Aorta (tissue), 5 donors: Measurements from ENCODE around the gene RITA1. TPM values are rescaled to one million over a fixed set of nuclear protein-coding genes. Genes with fewer than 3 reads are reported as not detected.

Experiments
- ATAC-seq: fragments of 200-7000 bp; cut with Tn5 transposase; one replicate; pipeline ENCODE4 v1.9.1; 2022; ENCODE audit warnings: moderate library complexity; ENCODE audit not compliant: low FRiP score
- DNase-seq, 2 donors: peaks; one replicate each; pipeline ENCODE4 v3.0.0-alpha.2; 2020
- H3K27ac ChIP-seq, 2 donors: one replicate each; pipeline ENCODE4 v1.5.1; 2013; ENCODE audit warnings: low read length in 2 of 2, mild to moderate bottlenecking in 2 of 2, moderate library complexity in 2 of 2, control low read depth in 1 of 2, inconsistent platforms in 1 of 2, low read depth in 1 of 2
- H3K27me3 ChIP-seq, 2 donors: one replicate each; pipeline ENCODE4 v1.6.1; 2013; ENCODE audit warnings: control low read depth in 1 of 2, low read length in 1 of 2, mild to moderate bottlenecking in 1 of 2, moderate library complexity in 1 of 2; ENCODE audit not compliant: insufficient read depth in 2 of 2, control insufficient read depth in 1 of 2
- H3K36me3 ChIP-seq, 2 donors: one replicate each; pipeline ENCODE4 v1.6.1; 2013; ENCODE audit warnings: control low read depth in 1 of 2, low read length in 1 of 2, mild to moderate bottlenecking in 1 of 2; ENCODE audit not compliant: insufficient read depth in 2 of 2, control insufficient read depth in 1 of 2
- H3K4me1 ChIP-seq, 2 donors: one replicate each; pipeline ENCODE4 v1.6.1; 2013; ENCODE audit warnings: low read length in 2 of 2, control low read depth in 1 of 2, mild to moderate bottlenecking in 1 of 2, moderate library complexity in 1 of 2; ENCODE audit not compliant: insufficient read depth in 2 of 2, control insufficient read depth in 1 of 2
- H3K4me3 ChIP-seq, 2 donors: one replicate each; pipeline ENCODE4 v1.5.1; 2013; ENCODE audit warnings: low read length in 2 of 2, control low read depth in 1 of 2, mild to moderate bottlenecking in 1 of 2
- H3K9me3 ChIP-seq: one replicate; pipeline ENCODE4 v1.6.1; 2013; ENCODE audit warnings: mild to moderate bottlenecking, low read length; ENCODE audit not compliant: control insufficient read depth
- WGBS, 2 donors: extraction: QIAGEN DNeasy Blood & Tissue Kit; methylation state at CpG; one replicate each; pipeline ENCODE4 v1.1.7; 2013; 5-methylcytosine and 5-hydroxymethylcytosine counted together
- intact Hi-C, 2 donors: fragments of 100-400 bp; cut with DNase I; formaldehyde crosslinking; loops; one replicate each; pipeline versions ENCODE4 v1.14.2 to v1.15.0; 2022
- polyA plus RNA-seq, 2 donors: library from polyadenylated mRNA; stranded (reverse); fragments of 200-250 nt; gene quantifications; one replicate each; pipeline ENCODE4 v1.2.3, GENCODE V29; 2013
- total RNA-seq, 2 donors: library from RNA; stranded (reverse); fragmentation: NEBNext Ultra II Directional; extraction: Animal tissue kit (Norgen Biotek cat#: 25700); gene quantifications; one replicate each; pipeline ENCODE4 v1.2.1, GENCODE V29; 2021
- donor health status: healthy with polysubstance abuse.
- donor health status: Bipolar disorder and iron deficiency.
- donor health status: DM: no; HTN: no; CAD: no.
- donor health status: DM: no; HTN: no; CAD: no.
- donor health status: DM: yes; HTN: yes; CAD: no.

Gene RITA1
- total and polyA plus RNA-seq, 4 donors = 6.1 to 11.5 (median 10.4) TPM

DNA sequence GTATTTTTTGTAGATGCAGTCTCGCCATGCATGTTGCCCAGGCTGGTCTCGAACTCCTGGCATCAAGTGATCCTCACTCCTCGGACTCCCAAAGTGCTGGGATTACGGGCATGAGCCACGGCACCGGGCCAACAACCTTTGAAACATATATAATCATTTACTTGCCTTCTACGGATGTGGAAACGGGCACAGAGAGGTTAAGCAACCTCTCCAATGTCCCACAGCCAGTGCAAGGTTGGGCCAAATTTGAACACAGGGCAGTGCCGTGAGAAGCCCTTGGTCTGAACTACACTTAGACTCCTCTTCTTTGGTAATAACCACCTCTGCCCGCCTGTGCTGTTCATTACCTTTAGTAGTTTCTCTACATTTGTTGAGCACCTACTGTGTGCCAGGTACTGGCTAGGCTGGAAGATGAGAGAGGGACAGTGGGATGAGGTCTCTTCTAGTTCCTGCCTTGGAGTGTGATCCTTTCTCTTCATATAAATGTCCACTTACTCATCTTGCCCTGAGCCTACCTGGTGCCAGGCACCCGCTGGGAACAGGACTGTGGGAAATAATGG lies 2.4 kb upstream of the RITA1 start:
- intact Hi-C loops = no loop called here
- Histone ChIP-seq H3K4me1 (peaks cover 2% of the 10 kb centered on the region in 2 donors), H3K4me3 (no peak overlapping the region), H3K9me3 (no peaks in the 10 kb centered on the region), H3K27me3 (no peaks in the 10 kb centered on the region), H3K36me3 (peaks cover 0 to 8% of the 10 kb centered on the region in 2 donors), H3K27ac (no peak overlapping the region)
- DNase-seq (no peak), ATAC-seq (no peak)
- 94% methylated on average over 11 of the region's 11 CpGs for WGBS, 2 donors

DNA sequence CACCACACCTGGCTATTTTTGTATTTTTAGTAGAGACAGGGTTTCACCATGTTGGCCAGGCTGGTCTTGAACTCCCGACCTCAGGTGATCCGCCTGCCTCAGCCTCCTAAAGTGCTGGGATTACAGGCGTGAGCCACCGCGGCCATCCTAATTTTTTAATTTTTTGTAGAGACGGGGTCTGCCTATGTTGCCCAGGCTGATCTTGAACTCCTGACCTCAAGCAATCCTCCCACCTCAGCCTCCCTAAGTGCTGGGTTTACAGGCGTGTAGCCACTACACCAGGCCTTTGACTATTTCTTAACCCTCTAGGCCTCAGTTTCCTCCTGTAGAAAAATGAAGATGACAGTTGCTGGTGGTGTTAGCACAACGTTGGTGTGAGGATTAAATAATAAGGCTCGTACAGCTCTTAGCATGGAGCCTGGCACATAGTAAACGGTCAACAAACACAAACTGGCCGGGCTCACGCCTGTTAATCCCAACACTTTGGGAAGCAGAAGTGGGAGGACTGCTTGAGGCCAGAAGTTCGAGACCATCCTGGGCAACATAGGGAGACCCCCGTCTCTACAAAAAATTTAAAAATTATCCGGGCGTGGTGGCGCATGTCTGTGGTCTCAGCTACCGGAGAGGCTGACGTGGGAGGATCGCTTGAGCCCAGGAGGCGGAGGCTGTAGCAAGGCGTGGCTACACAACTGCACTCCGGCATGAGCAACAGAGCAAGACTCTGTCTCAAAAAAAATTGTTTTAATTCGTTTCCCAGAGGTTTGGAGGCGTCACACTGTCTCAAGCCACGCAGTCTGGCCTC lies 1.2 kb upstream of the RITA1 start:
- ATAC-seq (peak; percentile 77), DNase-seq (peak in 1 of 2 donors; percentile 86)
- Histone ChIP-seq H3K4me1 (peaks cover 2% of the 10 kb centered on the region in 2 donors), H3K4me3 (peak overlapping the region; percentile 16 to 63), H3K9me3 (no peaks in the 10 kb centered on the region), H3K27ac (no peak overlapping the region), H3K27me3 (no peaks in the 10 kb centered on the region), H3K36me3 (peaks cover 0 to 4% of the 10 kb centered on the region in 2 donors)
- WGBS, 2 donors = 27 to 29% methylated on average over 26 of the region's 26 CpGs
- intact Hi-C loops = no loop called here

DNA sequence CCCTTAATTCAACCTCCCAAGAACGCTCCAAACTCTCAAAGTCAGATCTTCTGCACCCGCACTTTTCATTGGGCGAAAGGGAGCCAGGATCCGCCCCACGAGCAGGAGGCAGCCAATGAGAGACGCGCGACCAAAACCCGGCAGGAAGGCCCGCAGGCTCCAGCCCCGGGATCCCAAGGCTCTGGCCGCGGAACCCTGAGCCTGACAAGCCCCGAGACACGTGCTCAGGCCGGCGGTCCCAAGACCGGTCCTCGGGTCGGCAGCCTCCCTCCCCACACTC lies 681 bp upstream of the RITA1 start:
- Histone ChIP-seq H3K9me3 (no peaks in the 10 kb centered on the region), H3K4me1 (peaks cover 2% of the 10 kb centered on the region in 2 donors), H3K4me3 (peak overlapping the region; percentile 30 to 63), H3K36me3 (peaks cover 0 to 2% of the 10 kb centered on the region in 2 donors), H3K27me3 (no peaks in the 10 kb centered on the region), H3K27ac (peak overlapping the region; percentile 47 to 77)
- 0% methylated on average over 20 of the region's 20 CpGs for WGBS, 2 donors
- DNase-seq (peak; percentile 93 to 95), ATAC-seq (peak; percentile 95)
- intact Hi-C loops = loop anchor here in 1 of 2 donors (5.0 kb wide), 1 partner anchor 152 kb away; the partner anchor contains the start of gene SLC8B1

DNA sequence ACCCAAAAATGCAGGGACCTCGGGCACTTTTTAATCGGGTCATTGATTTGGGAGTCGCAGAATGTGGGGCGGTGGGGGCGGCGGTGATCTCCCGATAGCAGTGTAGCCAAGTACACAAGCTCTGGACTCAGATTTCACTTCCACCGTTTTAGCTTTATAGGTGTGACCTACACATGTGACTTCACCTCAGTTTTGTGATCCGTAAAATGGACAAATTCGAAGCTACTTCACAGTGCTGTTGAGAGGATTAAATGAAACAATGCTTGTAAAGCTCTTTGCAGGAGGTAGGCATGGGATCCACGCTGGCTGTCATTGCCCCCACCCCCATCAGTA lies 478 bp downstream of the RITA1 start:
- DNase-seq = no peak
- 4 to 7% methylated on average over 11 of the region's 11 CpGs for WGBS, 2 donors

DNA sequence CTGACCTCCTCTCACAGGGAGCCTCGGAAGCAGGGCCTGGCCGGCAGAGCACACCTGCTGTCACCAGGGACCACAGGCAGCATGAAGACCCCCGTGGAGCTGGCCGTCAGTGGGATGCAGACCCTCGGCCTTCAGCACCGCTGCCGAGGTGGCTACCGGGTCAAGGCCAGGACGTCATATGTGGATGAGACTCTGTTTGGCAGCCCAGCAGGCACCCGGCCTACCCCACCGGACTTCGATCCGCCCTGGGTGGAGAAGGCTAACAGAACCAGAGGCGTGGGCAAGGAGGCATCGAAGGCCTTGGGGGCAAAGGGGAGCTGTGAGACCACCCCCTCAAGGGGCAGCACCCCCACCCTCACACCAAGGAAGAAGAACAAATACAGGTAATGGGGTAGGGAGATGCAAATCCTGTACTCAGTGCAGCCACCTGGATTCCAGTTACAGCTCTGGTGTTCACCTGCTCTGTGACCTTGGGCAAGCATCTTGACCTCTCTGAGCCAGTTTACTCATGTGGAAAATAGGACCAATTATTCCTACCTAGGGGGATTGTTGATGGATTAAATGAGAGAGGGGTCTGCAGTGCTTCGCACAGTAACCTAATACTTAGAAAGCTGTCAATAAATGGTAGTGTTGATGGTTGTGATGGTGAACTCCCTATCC lies 1.3 kb downstream of the RITA1 start:
- Histone ChIP-seq H3K27me3 (no peaks in the 10 kb centered on the region), H3K36me3 (no peaks in the 10 kb centered on the region), H3K4me1 (peaks cover 2% of the 10 kb centered on the region in 2 donors), H3K4me3 (no peak overlapping the region), H3K27ac (peak overlapping the region in 1 of 2 donors; percentile 8), H3K9me3 (no peaks in the 10 kb centered on the region)
- no peak for ATAC-seq
- WGBS, 2 donors = 73 to 77% methylated on average over 16 of the region's 16 CpGs
- peak in 1 of 2 donors; percentile 75 for DNase-seq
- intact Hi-C loops = loop anchor here in 1 of 2 donors (5.0 kb wide), 1 partner anchor 151 kb away; the partner anchor contains the start of gene SLC8B1

More for the DNA sequence above, 478 bp downstream of the RITA1 start:
- Histone ChIP-seq H3K36me3 (no peaks in the 10 kb centered on the region), H3K4me3 (peak overlapping the region; percentile 63 to 71), H3K9me3 (no peaks in the 10 kb centered on the region), H3K4me1 (peaks cover 2% of the 10 kb centered on the region in 2 donors), H3K27ac (peak overlapping the region in 1 of 2 donors; percentile 79), H3K27me3 (no peaks in the 10 kb centered on the region)
- intact Hi-C loops = loop anchor here in 1 of 2 donors (5.0 kb wide), 1 partner anchor 151 kb away; the partner anchor contains the start of gene SLC8B1
- ATAC-seq = no peak

DNA sequence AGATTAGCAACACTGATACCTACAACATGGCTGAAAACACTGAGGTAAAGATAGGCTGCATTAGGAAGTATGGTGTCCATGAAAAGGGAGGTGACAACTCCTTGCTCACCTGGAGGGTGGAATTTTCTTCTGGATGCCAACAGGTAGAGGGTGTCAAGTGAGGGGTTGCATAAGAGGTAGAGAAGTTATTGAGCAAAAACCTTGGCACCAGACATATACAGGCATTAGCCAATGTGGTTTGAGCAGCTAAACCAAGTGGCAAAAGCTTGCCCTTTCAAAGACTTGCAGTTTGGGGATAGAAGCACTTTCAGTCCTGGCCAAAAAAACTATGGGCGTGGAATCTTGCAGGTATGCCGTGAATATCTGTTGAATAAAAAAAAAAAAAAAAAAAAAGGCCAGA lies 3.8 kb downstream of the RITA1 start:
- Histone ChIP-seq H3K27ac (no peak overlapping the region), H3K9me3 (no peaks in the 10 kb centered on the region), H3K36me3 (no peaks in the 10 kb centered on the region), H3K4me1 (peaks cover 0 to 2% of the 10 kb centered on the region in 2 donors), H3K4me3 (no peak overlapping the region), H3K27me3 (no peaks in the 10 kb centered on the region)
- intact Hi-C loops = loop anchor here in 1 of 2 donors (5.0 kb wide), 1 partner anchor 148 kb away; the partner anchor contains the start of gene SLC8B1
- DNase-seq (no peak), ATAC-seq (no peak)
- 88 to 94% methylated on average over 2 of the region's 2 CpGs for WGBS, 2 donors

DNA sequence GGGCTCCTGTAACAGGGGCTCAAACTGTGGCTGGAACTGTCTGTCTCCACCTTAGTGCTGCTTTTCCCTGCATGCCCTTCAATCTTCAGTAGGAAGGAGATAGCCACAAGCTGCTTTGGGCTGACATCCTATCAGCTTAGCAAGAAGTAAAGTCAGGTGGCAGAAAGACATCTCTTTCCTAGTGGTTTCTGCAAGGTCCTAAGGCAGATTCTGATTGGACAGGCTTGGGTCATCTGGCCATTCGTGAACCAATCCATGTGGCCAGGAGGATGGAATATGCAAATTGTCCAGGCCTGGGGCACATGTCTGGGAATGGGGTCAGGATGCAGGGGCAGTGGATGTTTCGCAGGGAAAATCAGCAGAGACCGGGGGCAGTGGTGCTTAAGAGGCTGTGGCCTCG lies 5.2 kb downstream of the RITA1 start:
- Histone ChIP-seq H3K4me1 (peaks cover 0 to 2% of the 10 kb centered on the region in 2 donors), H3K27ac (no peak overlapping the region), H3K4me3 (no peak overlapping the region), H3K9me3 (no peaks in the 10 kb centered on the region), H3K27me3 (no peaks in the 10 kb centered on the region), H3K36me3 (no peaks in the 10 kb centered on the region)
- intact Hi-C loops = no loop called here
- WGBS, 2 donors = 87 to 92% methylated on average over 4 of the region's 4 CpGs
- ATAC-seq = no peak
- no peak for DNase-seq

DNA sequence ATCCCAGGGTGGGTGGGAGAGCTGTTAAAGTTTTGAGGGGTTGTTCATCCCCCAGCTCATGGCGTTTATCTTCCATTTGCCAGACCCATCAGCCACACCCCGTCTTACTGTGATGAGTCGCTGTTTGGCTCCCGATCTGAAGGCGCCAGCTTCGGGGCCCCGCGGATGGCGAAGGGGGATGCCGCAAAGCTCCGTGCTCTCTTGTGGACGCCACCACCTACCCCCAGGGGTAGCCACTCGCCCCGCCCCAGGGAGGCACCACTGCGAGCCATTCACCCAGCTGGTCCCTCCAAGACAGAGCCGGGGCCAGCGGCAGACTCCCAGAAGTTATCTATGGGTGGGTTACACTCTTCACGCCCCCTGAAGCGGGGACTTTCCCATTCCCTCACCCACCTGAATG lies 5.7 kb downstream of the RITA1 start:
- ATAC-seq = no peak
- no peaks in the 10 kb centered on the region for H3K27me3 ChIP-seq
- H3K4me1 ChIP-seq = peaks cover 0 to 2% of the 10 kb centered on the region in 2 donors
- intact Hi-C loops = no loop called here
- H3K9me3 ChIP-seq = no peaks in the 10 kb centered on the region
- DNase-seq = no peak
- no peaks in the 10 kb centered on the region for H3K36me3 ChIP-seq
- WGBS, 2 donors = 92 to 93% methylated on average over 19 of the region's 19 CpGs
- H3K4me3 ChIP-seq = no peak overlapping the region
- H3K27ac ChIP-seq = peak overlapping the region in 1 of 2 donors; percentile 17
